Activated CD4-positive, alpha-beta T cell treated with anti-CD3 and anti-CD28 coated beads, Interleukin-2, amount 50 U/mL, for 24 hours (primary cell): ENCODE data around the gene TMPRSS5.
"Not testable (repeated sequence)": the region's sequence is repeated elsewhere in the genome, so short reads cannot be mapped to it uniquely, and the experiment has no call there.

Experiments used
- DNase-seq, 2 donors: peaks; one replicate each; pipeline ENCODE4 v3.0.0-alpha.2; 2020; ENCODE audit warnings: low read depth in 1 of 2, low spot score in 1 of 2

The TMPRSS5 gene

DNA sequence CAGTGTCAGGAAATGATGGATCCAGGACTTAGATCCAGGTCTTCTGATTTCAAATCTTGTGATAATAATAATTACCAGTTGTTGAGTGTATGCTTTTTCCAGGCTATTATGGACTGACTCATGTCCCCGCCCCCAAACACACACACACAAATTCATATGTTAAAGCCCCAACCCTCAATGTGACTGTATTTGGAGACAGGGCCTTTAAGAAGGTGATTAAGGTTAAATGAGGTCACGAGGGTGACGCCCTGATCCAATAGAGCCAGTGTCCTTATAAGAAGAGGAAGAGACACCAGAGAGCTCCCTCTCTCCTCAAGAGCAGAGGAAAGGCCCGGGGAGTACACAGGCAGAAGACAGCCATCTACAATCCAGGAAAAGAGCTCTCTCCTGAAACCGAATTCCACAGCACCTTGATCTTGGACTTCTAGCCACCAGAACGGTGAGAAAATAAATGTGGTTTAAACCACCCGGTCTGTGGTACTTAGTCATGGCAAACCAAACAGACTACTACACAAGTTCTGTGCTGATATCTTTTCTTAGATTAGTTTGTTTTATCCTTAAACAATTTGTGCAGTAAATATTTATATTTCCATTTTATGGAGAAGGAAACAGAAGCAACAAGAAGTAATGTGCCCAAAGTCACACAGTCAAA, 8.2 kb downstream of the TMPRSS5 start:
- no peak for DNase-seq

DNA sequence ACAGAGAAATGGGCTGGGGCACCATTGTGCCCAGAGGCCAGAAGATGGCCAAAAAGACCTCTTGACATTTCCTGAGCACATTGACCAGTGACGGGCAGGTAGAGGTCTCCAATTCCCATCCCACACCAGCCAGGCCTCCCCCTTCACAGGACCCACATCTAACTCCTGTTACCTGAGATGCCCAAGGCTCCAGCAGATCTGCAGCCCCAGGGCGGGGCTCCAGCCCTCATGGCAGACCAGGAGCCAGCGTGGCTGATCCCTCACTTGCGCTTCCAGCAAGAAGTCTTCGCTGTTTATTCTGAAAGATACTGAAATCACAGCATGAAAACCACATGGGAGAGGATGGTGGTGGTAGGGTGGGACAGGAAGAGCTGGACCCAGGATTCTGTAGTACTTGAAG, 9.0 kb downstream of the TMPRSS5 start:
- DNase-seq = no peak

DNA sequence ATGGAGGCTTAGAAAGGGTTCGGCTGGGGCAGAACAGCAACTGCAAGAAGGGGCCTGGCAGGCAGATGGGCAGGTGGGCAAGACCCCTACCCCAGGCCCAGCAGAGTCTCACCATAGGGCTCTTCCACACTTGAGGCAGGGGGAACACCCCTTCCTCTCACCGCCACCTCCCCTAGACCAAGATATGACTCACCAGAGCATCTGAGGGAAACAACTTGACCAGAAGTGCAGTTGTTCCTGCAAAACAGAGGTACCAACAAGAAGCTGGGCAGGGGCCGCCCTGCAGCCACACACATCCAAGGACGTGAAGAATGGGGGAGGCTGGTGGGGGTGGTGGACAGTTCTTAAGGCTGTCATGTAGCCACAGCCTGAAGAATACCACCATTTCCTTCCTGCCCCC, 10.9 kb downstream of the TMPRSS5 start:
- no peak for DNase-seq

DNA sequence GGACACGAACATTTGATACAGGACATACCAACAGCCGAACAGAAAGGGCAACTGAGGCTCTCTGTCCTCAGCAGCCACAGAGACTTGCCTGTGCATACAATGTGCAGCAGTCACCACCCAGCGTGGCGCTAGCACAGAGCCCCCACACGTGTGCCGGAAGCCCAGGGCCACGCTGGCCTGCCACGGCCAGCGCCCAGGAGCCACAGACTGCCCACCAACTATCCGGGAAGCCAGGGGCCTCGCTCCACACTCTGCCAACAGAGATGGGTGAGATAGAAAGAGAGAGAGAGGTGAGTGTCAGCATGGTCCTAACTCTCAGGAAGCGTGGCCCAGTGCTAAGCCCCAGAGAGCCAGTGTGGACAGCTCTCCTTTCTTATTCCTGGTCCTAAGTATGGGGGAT, 11.7 kb downstream of the TMPRSS5 start:
- DNase-seq = no peak

DNA sequence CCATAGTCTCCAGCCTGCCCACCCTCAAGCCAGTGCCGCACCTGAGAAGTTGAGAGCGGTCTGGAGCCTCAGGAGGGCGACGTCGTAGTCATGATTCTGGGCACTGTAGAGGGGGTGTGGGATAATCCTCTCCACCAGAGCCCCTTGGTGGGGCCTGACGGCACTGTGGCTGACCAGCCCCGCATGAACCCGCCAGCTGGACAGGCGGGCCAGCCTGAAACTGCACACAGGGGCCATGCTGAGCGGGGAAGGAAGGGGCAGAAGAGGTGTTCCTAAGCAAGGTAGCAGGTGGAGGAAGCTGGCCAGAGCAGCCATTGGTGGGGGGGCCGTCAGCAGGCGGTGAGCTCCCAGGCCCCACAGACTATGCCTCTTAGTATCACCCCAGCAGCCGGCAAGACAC, 13.1 kb downstream of the TMPRSS5 start:
- no peak for DNase-seq

DNA sequence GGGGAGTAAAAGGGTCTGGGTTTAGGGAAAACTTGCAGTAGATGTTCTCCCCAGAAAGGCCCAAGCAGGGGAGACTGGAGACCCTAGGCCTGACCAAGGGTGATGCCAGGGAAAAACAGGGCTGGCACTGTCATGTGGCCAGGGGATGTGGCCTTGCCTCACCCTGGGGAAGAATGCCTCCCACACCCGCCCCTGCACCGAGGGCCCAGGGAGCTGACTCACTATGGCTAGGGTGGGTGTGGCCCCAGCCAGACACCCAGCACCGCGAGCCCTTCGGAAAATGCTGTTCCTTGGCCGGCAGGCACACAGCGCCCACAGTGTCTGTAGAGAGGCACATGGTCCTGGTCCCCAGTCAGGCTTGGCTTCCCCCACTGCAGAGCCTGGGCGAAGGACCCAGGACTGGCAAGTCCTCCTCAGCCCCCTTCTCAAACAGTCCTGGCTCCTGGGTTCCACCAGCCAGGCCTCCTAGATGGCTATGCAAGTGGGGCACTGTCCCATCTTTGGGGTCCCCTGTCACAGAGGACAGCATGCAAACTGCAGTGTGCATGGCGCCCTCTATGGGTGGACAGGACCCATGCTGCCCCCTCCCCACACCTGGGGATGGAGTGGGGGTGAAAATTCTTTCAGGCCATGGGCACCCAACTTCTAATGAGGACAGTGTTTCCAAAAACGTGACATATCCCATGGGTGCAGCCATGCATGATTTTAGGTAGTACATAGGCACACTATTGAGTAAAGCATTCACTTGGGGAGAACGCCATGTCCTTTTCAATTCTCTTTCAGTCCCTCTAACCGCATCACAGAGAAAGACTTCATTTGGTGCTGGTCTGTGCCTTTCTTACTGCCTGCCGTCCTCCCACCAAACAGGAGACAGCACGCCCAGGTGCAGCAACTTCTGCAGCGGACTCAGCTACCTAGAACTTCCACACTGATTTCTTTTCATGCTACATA, 15.2 kb downstream of the TMPRSS5 start:
- no peak for DNase-seq

DNA sequence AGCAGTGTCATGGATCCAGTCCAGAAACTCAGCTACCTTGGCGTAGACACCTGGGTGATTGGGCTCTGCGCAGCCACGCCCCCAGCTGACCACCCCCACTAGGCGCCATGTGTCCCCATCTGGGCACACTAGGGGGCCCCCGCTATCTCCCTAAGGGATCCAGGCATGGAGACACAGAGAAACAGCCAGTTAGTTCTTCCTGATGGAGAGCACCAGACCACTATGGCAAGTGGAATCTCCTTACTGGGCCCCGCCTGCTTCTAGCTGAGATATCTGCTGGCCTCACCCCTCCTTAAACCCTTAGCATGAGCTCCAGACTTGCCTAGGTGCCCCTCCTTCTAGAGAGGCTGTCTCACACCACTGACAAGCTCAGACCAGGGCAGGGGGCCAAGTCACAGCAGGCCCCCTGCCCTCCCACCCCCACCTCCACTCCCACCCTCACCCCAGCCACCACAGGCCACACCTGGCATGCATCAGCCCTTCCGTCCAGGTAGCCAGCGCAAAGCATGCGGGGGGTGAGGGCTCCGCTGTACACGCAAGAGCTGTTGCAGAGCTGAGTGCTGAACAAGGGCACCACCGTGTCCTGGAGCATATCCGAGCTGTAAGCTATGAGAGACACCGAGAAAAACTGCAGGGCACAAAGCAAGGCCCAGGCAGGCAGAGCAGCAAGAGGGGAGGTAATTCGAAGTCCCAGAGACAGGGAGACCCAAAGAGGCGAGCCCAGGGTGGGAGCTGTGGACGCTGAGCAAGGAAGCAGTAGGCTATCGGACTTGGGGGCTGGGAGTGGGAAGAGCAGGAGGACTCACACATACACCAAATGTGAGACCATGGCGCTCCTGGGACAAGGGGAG, 16.1 kb downstream of the TMPRSS5 start:
- DNase-seq = no peak

DNA sequence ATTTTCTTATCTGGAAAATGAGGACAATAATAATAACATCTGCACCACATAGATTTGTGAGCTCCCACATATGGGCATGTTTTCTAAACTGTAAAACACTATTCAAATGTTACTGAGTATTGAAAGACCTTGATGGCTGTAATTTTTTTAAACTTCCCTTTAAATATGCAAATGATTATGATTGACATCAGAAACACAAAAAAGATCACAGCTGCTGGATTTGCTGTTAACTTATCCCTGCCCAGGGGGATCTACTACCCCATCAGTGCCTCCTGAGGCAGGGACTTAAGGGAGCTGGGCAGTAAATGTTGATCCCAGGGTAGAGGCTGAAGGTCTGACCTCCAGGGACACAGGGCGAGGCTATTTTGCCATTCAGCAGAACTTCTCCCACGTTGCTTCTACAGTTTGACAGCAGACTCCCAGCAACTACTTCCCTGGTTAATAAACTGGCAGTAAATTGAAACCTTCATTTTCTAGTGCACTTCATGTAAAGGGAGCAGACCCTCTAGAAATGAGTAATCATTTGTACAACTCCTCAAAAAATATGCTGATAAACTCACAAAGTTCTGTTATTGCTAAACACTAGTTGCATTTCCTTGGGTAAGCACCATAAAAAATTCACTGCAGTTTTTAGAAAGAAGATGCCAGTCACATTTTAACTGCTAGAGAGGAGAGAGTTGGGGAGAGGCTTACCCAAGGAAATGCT, 20.3 kb downstream of the TMPRSS5 start:
- no peak for DNase-seq

DNA sequence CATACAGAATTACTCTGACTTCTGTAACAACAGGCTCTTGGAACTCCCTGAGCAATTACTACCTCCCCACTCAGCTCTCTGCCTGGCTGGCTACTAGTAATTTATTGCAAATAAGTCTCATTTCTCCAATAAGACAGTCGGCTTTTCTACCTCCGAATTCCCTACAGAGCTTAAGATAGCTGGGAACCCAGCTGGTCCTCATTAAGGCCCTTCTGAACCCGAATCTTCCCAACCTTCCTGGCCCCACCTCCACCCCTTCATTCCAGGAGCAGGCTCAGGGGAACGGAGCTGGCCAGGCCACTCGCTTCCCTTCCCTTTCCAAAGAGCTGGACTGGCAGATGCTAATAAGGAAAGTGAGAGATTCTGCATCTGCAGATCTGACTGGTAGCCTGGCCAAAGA, 21.6 kb downstream of the TMPRSS5 start:
- DNase-seq = no peak

DNA sequence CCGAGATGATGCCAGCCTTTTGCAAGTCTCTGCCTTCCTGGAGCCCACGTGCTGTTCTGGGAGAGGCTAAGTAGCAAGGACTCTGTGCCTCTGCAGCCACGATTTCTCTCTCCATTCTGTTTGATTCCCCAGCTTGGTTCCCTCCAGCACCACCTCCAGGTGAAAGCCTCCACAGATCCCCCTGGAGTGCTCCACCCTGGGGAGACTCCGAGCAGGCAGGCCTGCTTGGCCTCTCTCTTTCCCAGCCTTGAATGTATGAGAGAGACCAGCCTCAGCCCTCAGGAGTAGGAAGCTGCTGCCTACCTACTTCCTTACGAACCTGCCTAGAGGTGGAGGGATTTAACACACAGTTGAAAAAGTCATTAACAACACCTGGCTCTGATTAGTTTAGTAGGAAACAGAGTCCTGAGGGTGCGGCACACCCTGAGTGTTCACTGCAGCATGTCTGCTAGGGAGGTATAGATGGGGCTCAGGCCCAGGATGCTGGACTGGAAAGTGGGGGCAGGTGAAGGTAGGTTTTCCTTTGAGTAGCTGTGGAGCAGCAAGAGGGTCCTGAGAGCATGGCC, 22.5 kb downstream of the TMPRSS5 start:
- no peak for DNase-seq

DNA sequence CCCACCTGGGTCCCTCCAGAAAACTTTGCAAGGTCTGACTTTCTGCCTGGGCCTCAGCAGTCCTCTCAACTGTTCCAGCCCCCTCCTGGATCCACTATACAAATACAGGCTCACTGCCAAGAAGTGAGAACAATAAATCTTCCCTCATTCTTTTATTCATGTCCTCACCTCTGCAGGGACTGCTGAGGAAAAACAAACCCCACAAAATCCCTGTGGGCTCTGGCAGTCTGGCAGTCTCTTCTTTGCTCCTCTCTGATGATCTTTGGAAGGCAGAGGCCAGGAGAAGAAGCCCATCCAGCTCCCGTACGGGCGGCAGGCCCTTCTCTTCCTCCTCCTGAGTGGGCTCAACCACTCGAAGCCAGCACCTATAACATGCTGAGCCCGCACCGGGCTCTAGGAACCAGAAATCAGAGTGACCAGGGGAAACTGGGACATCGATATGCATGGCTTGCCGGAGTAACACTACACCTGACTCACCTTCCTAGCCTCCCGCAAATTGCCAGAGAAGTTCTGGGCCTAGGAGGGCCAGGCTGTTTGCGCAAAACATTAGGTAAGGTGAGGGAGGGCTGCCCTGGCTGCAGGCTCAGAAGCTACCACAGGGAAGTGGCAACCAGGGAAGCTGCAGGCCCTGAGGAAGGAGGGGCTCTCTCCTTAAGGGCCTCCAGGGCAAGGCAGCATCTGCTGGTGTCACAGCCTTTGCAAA, 24.2 kb downstream of the TMPRSS5 start:
- no peak for DNase-seq

DNA sequence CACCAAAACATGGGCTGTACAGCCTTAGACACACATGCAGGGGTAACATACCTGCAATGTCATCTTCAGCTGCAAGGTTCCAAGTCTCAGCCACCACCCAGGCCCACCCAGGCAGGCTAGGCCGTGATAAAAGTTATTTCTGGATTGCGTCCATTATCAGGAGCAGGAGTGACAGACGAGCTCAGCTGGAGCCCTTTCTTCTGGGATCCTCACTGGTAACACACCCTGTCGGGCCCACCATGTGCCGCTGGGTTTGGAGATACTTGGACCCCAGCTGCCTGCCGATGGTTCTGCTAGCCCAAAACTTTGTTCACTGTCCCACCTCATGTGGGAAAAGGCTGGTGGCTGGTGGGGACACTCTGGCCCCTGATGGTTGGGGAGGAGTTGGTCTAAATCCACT, 24.8 kb downstream of the TMPRSS5 start:
- no peak for DNase-seq

DNA sequence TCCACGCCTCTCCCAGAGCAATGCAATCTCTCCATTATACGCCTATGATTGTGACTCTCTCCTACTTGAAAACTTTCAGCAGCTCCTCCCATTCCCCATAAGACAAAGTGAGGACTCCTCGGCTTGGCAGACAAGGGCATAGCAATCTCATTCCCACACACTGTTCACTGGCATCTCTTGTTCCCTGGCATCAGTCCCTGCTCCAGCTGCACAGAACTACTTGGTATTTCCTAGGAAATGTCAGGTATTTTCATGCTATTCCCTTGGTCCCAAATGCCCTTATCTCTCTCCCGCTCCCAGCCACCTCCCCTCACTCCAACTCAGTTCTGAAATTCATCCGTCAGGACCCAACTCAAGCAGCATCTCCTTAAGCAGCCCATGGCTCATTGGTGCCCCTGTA, 28.4 kb downstream of the TMPRSS5 start:
- DNase-seq = no peak

DNA sequence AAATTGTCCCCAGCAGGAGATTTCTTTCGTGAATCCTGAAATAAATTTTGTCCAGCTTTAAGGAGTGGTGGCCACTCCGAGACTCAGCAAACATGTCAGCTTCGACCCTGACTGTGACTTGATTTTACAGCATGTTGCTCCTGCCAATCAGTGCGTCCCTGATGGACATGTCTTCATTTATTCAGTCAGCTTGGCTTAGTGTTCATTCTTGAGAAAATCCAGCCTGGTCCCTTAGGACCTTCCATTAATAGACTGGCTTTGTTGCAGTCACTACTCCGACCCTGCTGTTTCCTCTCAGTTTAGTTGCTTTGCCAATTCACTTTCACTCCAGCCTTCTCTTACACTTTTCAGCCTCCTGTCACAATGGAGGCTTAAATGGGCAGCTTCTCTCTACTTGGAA, 30.5 kb downstream of the TMPRSS5 start:
- DNase-seq = no peak

DNA sequence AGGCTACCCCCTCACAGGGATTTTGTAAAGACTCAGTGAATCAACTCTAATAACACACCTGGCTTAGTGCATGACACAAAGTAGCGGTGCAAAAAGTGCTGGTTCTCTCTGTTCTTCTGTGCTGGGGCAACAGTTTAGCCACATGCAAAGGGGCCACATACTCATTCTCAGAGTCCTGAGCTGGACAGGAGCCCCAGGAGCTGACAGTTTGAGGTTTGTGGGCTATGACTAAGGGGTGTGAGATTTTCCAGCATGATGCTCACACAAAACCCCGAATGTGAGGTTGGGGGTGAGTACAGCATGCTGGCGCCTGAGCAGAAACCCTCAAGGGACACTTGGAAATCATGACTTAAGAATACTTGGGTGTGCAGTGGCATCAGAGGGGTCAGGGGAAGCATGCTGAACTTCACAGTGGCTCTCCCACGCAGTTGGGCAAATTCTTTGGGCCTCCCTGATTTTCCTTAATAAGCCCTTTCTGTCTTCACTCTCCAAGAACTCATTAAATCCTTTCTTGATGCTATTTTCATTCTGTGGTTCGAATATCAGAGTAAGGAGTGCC, 31.0 kb downstream of the TMPRSS5 start:
- DNase-seq = no peak

DNA sequence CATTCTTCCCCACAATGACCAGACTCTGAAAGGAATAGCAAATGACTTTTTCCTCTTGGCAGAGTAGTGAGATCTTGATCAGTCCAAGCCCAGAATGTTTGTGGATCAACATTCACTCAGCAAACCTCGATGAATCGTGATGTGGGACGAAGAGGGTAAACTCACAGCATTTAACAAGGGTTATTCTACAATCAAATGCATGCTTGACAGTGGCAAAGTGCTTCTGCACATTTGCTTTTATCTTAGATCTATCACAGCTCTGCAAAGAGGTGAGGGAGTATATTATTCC, 31.8 kb downstream of the TMPRSS5 start:
- DNase-seq = no peak

DNA sequence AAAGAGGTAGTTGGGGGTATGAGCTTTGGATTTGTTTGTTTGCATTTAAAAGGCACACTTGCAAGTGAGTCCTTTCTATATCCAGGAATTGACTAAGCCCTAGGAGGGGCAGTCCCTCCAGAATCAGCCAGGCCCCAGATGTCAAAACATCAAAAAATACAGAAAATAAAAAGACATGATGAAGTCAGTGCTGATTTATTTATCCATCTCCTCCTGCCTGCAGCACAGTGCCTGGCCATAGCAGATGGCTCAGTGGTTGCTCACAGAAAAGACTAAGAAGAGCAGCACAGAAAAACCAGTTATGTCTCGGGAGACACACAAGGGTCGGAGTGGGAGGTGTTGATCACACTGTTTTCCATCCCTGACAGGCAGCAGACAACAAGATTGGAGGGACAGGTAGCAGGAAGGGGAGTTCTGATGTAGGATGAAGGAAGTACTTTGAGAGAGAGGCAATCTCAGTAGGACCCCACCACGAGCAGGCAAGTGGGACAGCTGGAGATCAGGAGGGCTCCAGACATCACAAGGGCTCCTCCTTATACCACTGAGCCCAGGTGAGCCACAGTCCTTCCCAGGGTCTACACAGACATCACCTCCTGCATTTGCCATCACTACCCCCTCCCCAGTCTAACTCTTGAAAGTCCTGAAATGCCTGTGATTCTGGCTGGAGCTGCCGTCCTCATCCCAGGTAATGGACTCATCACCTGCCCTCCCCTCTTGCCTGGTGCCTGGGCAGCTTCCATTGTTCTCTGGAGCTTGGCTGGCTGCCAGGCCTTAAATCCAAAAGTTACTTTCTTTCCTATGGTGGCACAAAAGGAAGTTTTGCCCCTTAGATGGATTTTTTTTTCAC, 32.3 kb downstream of the TMPRSS5 start:
- DNase-seq = no peak

DNA sequence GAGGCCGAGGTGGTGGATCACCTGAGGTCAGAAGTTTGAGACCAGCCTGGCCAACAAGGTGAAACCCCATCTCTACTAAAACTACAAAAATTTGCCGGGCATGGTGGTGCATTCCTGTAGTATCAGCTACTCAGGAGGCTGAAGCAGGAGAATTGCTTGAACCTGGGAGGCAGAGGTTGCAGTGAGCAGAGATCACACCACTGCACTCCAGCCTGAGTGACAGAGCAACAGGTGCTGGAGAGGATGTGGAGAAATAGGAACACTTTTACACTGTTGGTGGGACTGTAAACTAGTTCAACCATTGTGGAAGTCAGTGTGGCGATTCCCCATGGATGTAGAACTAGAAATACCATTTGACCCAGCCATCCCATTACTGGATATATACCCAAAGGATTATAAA, 34.2 kb downstream of the TMPRSS5 start:
- not testable (repeated sequence) for DNase-seq

DNA sequence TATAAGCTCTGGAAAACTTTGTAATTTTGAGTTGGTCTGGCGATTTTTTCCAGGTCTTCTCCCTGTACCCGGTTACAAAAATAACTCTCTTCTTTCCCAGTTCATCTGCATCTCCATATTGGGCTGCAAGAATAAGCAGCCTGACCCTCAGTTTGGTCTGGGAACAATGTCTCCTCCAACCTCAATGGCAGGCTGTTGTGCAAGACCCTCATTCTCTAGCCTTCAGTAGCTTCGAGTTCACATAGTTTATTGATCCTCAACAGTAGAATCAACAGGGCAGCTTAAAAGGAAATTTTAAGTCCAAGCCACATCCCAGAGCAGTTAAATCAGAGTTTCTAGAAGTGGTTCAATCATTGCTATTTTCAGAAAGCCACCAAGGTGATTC, 35.3 kb downstream of the TMPRSS5 start:
- DNase-seq = no peak
